Heart left ventricle (tissue), 16 donors: Measurements from ENCODE around the gene SERF2. TPM values are rescaled to one million over a fixed set of nuclear protein-coding genes. Genes with fewer than 3 reads are reported as not detected.
A peak's percentile ranks its signal among the peaks of the same experiment; 100 is the strongest.

Experiments used
- ATAC-seq, 4 donors: fragments of 200-7000 bp; cut with Tn5 transposase; one replicate each; pipeline ENCODE4 v1.9.1; 2020 to 2022; ENCODE audit warnings: moderate library complexity in 4 of 4, mild to moderate bottlenecking in 3 of 4, moderate number of reproducible peaks in 1 of 4
- DNase-seq, 5 donors: peaks; one replicate each; pipeline ENCODE4 v3.0.0-alpha.2; 2020
- H3K27ac ChIP-seq, 12 donors: fragments of 200-600 bp; sonication (generic) in 4 of 12; one replicate each; pipeline versions ENCODE4 v1.5.0 to v1.8.0; 2016 to 2022; ENCODE audit warnings: mild to moderate bottlenecking in 2 of 12
- H3K27me3 ChIP-seq, 9 donors: fragments of 200-600 bp; sonication (generic) in 2 of 9; one replicate each; pipeline versions ENCODE4 v1.5.1 to v1.8.0; 2016 to 2022; ENCODE audit warnings: mild to moderate bottlenecking in 3 of 9
- H3K36me3 ChIP-seq, 9 donors: fragments of 200-600 bp; sonication (generic) in 2 of 9; one replicate each; pipeline versions ENCODE4 v1.5.0 to v1.8.0; 2018 to 2022; ENCODE audit warnings: mild to moderate bottlenecking in 2 of 9
- H3K4me1 ChIP-seq, 12 donors: fragments of 200-600 bp; sonication (generic) in 4 of 12; one replicate each; pipeline versions ENCODE4 v1.5.0 to v1.8.0; 2016 to 2022; ENCODE audit warnings: mild to moderate bottlenecking in 3 of 12
- H3K4me3 ChIP-seq, 12 donors: fragments of 200-600 bp; sonication (generic) in 4 of 12; one replicate each; pipeline versions ENCODE4 v1.5.0 to v1.8.0; 2017 to 2022; ENCODE audit warnings: mild to moderate bottlenecking in 9 of 12, moderate library complexity in 4 of 12
- H3K9me3 ChIP-seq, 12 donors: fragments of 200-600 bp; sonication (generic) in 4 of 12; one replicate each; pipeline versions ENCODE4 v1.5.0 to v1.8.0; 2016 to 2022; ENCODE audit warnings: mild to moderate bottlenecking in 1 of 12
- POLR2A ChIP-seq, 2 donors: fragments of 450-650 bp; IDR thresholded peaks; one replicate each; pipeline ENCODE4 v1.6.1; 2017; ENCODE audit warnings: antibody characterized with exemption in 2 of 2, mild to moderate bottlenecking in 2 of 2, moderate library complexity in 2 of 2
- whole genome bisulfite sequencing, 4 donors: extraction: QIAGEN DNeasy Blood & Tissue Kit in 2 of 4; methylation state at CpG; one replicate each; pipeline versions ENCODE4 v1.1.5 to v1.1.7; 2013 to 2018; 5-methylcytosine and 5-hydroxymethylcytosine counted together
- intact Hi-C, 10 donors: fragments of 100-400 bp; cut with DNase I; formaldehyde crosslinking; loops; one replicate each; pipeline versions ENCODE4 v1.11.1 to v1.14.2; 2022
- polyA plus RNA-seq, 2 donors: library from polyadenylated mRNA; stranded (reverse); fragments of 200-250 nt; gene quantifications; one replicate each; pipeline ENCODE4 v1.2.3, GENCODE V29; 2013
- total RNA-seq, 9 donors: library from RNA; depleted of rRNA in 2 of 9; stranded (reverse); fragments of >200 nt in 2 of 9; fragmentation: NEBNext Ultra II Directional in 3 of 9; extraction: Animal tissue kit (Norgen Biotek cat#: 25700) in 3 of 9; gene quantifications; one replicate each; pipeline versions ENCODE4 v1.1.0 to v1.2.4, GENCODE V29; 2016 to 2023
- TF ChIP-seq, protein P1 (sequence below), 12 donors: fragments of 200-600 bp; sonication (generic) in 4 of 12; IDR thresholded peaks; one replicate each; pipeline versions ENCODE4 v1.5.0 to v1.8.0; 2018 to 2022; ENCODE audit warnings: antibody characterized with exemption in 12 of 12, mild to moderate bottlenecking in 5 of 12
- donor health status: ischemic (EF 13 %, LVEDD 7.1; RV severe dilation, severe dysfunction).
- donor health status: healthy with polysubstance abuse.
- donor health status: DM: no; HTN: yes; CAD: no.
- donor health status: DM: no; HTN: no; CAD: no.
- donor health status: ischemic (EF 25% LVEDD 6.9; RV normal size, moderate dysfunction).
- donor health status: ischemic (EF 25% LVEDD 5.7; RV mildly dilated, moderate dysfunction).
- donor health status: healthy.
- donor health status: DM: yes; HTN: yes; CAD: no.
- donor health status: ischemic (EF 35%, LVEDD 5.7; RV mildly dilated, moderate dysfunction).
- donor health status: nonischemic (EF 11% LVEDD 7.7; RV severe dilation, severe dysfunction).
- donor health status: DM: yes; HTN: yes; CAD: no.
- donor health status: PGD.
- donor health status: ischemic (EF 29% LVEDD 5.4; RV normal size, mild dysfunction).
- donor health status: nonischemic (EF 23%, LVEDD 6.1; RV moderate dilation, normal function).

Gene SERF2
- total and polyA plus RNA-seq, 11 donors = 705 to 4,156 (median 955) TPM

GRCh38 chr15:43748376-43748775 is 43.7 kb upstream of the SERF2 start:
- Histone ChIP-seq H3K4me1 (peaks cover 4 to 66% (median 46%) of the 10 kb centered on the region in 12 donors), H3K9me3 (no peaks in the 10 kb centered on the region), H3K27me3 (no peaks in the 10 kb centered on the region), H3K36me3 (peaks cover 0 to 27% (median 16%) of the 10 kb centered on the region in 9 donors), H3K4me3 (peak overlapping the region in 7 of 12 donors; percentile 84 to 100 (median 93)), H3K27ac (no peak overlapping the region)
- 57 to 73% (median 65%) methylated on average over 3 of the region's 3 CpGs for WGBS, 4 donors
- ATAC-seq (no peak), DNase-seq (no peak)
- TF ChIP-seq, protein P1, sequence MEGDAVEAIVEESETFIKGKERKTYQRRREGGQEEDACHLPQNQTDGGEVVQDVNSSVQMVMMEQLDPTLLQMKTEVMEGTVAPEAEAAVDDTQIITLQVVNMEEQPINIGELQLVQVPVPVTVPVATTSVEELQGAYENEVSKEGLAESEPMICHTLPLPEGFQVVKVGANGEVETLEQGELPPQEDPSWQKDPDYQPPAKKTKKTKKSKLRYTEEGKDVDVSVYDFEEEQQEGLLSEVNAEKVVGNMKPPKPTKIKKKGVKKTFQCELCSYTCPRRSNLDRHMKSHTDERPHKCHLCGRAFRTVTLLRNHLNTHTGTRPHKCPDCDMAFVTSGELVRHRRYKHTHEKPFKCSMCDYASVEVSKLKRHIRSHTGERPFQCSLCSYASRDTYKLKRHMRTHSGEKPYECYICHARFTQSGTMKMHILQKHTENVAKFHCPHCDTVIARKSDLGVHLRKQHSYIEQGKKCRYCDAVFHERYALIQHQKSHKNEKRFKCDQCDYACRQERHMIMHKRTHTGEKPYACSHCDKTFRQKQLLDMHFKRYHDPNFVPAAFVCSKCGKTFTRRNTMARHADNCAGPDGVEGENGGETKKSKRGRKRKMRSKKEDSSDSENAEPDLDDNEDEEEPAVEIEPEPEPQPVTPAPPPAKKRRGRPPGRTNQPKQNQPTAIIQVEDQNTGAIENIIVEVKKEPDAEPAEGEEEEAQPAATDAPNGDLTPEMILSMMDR (IDR thresholded peaks at IDR 0.05) = no peak
- TF ChIP-seq POLR2A (IDR thresholded peaks at IDR 0.05) = no peak
- intact Hi-C loops = no loop called here

DNA sequence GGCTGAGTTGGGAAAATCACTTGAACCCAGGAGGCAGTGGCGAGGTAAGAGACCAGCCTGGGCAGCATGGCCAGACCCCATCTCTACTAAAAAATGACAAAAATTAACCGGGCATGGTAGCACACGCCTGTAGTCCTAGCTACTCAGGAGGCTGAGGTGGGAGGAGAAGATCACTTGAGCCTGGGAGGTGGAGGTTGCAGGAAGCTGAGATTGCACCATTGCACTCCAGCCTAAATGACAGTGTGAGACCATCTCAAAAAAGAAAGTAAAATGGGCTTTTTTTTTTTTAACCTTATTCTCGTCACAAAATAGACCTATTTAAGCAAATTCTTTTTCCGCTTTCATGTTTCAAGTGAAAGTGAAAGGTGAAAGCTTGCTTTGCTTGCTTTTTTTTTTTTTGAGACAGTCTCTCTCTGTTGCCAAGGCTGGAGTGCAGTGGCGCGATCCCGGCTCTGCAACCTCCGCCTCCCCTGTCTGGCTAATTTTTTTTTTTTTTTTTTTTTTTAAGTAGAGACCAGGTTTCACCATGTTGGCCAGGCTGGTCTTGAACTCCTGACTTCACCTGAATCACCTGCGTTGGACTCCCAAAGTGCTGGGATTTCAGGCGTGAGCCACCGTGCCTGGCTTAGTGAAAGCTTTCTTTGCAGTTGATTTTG is 42.3 kb upstream of the SERF2 start:
- peak overlapping the region in 8 of 12 donors; percentile 1 to 46 (median 20) for H3K4me3 ChIP-seq
- DNase-seq = no peak
- H3K27ac ChIP-seq = peak overlapping the region in 2 of 12 donors; percentile 4 to 66
- 62 to 71% (median 63%) methylated on average over 12 of the region's 12 CpGs for WGBS, 4 donors
- no peaks in the 10 kb centered on the region for H3K9me3 ChIP-seq
- peaks cover 0 to 41% (median 30%) of the 10 kb centered on the region in 9 donors for H3K36me3 ChIP-seq
- peaks cover 4 to 67% (median 46%) of the 10 kb centered on the region in 12 donors for H3K4me1 ChIP-seq
- TF ChIP-seq, protein P1 (IDR thresholded peaks at IDR 0.05) = no peak
- no peak for TF ChIP-seq POLR2A (IDR thresholded peaks at IDR 0.05)
- H3K27me3 ChIP-seq = no peaks in the 10 kb centered on the region
- no peak for ATAC-seq
- intact Hi-C loops = no loop called here

DNA sequence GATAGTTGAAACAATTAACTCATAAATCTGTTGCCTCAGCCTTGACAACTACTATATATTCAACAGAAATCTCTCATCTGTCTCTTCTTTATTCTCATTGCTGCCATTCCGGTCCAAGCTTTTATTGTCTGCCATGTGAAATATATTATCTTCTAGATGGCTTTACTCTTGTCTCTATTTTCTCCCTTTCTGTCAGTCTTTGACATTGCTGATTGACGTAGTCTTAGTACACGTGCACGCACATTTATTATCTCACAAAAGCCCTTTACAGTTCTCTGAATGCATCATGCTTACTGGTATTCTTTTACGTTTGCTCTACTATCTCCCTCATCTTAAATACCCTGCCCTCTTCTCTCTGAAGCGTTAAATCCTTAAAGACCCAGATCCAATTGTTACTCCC is 40.2 kb upstream of the SERF2 start:
- TF ChIP-seq, protein P1 (IDR thresholded peaks at IDR 0.05) = no peak
- no peak for TF ChIP-seq POLR2A (IDR thresholded peaks at IDR 0.05)

GRCh38 chr15:43762824-43763223 is 29.3 kb upstream of the SERF2 start:
- Histone ChIP-seq H3K4me3 (no peak overlapping the region), H3K27ac (no peak overlapping the region), H3K27me3 (no peaks in the 10 kb centered on the region), H3K4me1 (peaks cover 0 to 8% (median 0%) of the 10 kb centered on the region in 12 donors), H3K36me3 (peaks cover 0 to 100% (median 98%) of the 10 kb centered on the region in 9 donors), H3K9me3 (no peaks in the 10 kb centered on the region)
- DNase-seq (no peak), ATAC-seq (no peak)
- intact Hi-C loops = loop anchor here in 1 of 10 donors (10.0 kb wide), 1 partner anchor 62 kb away; the partner anchor contains the start of genes MFAP1 and WDR76
- WGBS, 4 donors = 79 to 82% (median 81%) methylated on average over 6 of the region's 6 CpGs
- no peak for TF ChIP-seq POLR2A (IDR thresholded peaks at IDR 0.05)
- TF ChIP-seq, protein P1 (IDR thresholded peaks at IDR 0.05) = no peak

More for the DNA sequence above, 40.2 kb upstream of the SERF2 start:
- no peaks in the 10 kb centered on the region for H3K9me3 ChIP-seq
- intact Hi-C loops = no loop called here
- 64 to 70% (median 65%) methylated on average over 6 of the region's 6 CpGs for WGBS, 4 donors
- H3K27ac ChIP-seq = no peak overlapping the region
- H3K4me3 ChIP-seq = no peak overlapping the region
- H3K36me3 ChIP-seq = peaks cover 0 to 62% (median 50%) of the 10 kb centered on the region in 9 donors
- H3K4me1 ChIP-seq = peaks cover 4 to 63% (median 45%) of the 10 kb centered on the region in 12 donors
- DNase-seq (no peak), ATAC-seq (no peak)
- no peaks in the 10 kb centered on the region for H3K27me3 ChIP-seq
